HG03108 (cell line): ENCODE data around the gene APOC3.

Experiments used
- ATAC-seq: cut with Tn5 transposase; IDR thresholded peaks from one replicate; pipeline ENCODE4 v1.9.1; 2021; ENCODE audit warnings: moderate library complexity; ENCODE audit not compliant: unreplicated experiment

APOC3 gene

DNA sequence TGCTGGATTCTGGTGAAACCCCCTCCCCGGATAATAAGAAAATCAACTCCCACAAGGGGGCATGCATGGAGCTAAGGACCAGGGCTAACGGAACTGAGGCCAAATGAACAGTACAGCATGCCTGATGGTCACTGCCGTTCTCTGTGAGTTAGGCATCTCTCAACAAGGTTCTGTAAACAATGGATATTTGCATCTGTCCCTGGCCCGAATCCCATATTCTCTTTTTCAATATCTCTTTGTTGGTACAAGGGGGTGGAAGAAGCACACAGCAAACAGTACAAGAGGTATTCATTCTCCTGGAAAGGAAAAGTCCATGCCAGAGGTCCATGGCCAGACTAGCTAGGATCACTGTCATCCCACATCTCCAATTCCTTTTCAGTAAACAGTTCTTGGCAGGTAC, 39.9 kb downstream of the APOC3 start:
- ATAC-seq, result no peak

DNA sequence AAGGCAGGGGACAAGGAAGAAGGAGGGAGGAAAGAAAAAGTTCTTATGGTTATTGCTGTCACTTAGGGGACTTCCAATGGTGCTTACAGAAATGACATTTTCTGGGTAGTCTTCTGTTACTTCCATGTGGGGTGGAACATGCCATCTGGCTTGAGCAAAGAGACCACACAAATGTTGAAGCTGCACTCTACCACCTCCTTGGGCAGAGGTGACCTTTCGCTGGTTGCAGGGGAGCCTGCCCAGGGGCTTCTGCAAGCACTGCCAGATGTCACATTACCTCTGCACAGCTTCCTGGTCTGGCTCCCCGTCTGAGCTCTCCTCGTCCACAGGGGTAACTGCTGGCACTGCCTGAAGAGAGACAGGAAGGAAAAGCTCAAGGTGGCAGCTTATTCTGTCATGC, 40.3 kb downstream of the APOC3 start:
- ATAC-seq, result no peak

DNA sequence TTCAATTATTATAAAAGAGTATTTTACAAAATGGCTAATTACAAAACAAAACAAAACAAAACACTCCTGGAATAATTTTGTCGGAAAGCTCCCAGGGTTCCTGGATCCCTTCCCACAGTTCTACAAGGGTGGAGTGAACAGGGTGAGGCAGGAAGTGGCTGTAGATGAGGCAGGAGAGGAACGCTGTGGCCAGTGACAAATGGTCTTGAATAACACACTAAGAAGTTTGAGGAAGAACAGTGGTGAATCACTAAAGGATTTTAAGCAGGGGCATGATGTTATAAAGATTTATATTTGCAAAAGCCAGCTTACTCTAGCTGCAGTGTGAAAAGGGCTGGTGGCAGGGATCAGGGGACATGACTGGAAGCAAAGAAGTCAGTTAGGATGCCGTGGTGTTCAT, 41.5 kb downstream of the APOC3 start:
- ATAC-seq, result no peak

DNA sequence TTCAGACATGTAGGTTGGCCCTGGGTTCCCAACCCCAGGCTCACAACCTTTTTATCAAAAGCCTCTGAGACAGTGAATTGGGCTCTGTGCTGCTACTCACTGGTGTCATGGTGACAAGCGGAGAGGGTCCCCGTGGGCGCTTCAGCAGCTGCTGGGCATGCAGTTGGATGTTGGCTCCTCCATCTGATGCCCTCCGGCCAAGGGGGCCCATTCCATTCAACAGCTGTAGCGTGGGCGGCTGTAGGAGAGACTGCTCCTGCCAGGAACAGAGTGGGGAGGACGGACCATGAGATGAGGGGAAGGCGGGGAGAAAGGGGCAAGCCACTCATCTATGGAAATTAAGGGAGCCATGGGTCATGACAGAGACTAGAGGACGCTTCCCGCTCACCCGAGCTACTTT, 43.7 kb downstream of the APOC3 start:
- no peak for ATAC-seq

DNA sequence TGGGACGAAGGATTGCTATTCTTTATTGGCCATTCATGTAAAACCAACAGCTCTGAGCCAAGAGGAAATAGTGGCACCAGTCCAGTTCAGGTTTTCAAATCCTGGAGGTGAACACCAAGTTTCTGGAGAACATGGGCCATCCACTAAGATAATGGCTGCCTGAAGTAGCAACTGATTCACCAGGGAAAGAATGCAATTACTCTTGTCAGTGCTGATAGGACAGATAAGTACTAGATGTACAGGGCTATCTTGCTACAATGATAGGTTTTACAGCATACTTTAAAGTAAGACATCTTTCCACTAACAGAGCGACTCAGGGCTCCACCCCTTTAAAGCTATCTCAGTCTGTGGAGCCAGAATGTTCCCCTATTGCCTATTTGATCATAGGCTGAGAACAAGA, 44.5 kb downstream of the APOC3 start:
- ATAC-seq, result no peak

DNA sequence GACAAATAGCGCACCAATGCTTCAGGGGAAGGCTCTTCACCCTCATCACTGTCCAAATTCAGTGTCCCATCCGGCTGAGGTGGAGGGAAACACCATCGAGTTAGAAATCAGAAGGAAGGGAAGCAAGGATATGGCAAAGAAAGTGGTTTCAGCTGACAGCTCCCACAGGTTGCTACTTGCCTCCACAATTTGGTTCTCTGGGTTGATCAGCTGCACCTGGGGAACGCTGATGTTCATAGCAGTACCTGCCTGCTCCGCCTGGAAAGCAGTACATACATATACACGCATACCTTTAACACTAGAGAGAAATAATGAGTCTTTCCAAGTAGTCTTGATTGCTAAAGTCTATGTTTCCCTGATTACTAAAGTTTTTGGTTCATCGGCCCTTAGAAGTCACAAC, 45.5 kb downstream of the APOC3 start:
- no peak for ATAC-seq

DNA sequence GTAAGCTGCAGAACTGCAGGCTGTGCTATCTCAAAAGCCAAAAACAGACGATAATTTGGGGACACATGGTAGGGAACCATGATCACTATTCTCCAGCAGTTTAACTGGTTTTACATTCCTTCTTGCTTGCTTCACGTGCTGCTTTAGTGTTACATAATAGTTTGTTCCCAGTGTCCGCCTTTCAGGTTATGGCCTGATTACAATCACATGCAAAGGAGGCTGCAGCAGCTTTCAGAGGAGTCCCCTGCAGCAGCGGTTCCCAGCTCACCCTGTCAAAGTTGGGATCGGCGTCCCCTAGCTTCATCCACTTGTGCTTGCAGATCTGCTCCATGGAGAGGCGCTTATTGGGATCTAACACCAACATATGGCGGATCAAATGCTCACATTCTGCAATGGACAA, 46.9 kb downstream of the APOC3 start:
- no peak for ATAC-seq

DNA sequence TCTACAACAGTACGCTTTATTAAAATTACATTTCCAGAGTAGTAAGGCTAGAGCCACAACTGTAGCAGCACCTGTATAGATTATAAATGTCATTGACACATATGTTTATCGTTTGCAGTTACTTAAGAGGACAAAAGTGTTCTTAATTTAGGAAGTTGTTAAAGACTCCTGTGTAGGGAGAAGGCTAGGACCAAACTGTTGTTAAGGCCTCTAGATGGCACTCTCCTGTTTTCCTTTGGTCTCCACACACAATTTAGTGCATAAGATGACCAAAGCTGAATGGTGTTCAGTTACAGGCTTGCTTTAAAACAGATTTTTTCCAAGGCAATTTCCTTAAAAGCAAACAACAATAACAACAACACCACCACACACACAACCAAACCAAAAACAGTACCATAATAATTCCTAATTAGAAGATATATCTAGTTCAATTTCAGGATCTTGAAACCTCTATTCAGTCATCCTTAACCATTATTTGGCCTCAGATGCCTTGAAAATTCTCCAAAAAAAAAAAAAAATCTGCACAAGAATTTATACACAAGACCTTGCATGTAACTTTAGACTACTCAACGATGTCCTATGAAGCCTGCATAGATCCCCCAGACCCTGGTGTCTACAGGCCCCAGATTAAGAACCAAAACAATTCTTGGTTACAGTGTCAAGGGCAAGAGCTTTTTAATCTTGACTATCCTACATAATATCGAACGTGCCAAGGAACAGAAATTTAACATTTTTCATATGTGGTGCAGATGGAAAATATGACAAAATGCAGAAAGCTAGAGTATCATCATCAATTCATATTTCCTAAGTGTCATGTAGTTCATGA, 50.3 kb downstream of the APOC3 start:
- no peak for ATAC-seq

DNA sequence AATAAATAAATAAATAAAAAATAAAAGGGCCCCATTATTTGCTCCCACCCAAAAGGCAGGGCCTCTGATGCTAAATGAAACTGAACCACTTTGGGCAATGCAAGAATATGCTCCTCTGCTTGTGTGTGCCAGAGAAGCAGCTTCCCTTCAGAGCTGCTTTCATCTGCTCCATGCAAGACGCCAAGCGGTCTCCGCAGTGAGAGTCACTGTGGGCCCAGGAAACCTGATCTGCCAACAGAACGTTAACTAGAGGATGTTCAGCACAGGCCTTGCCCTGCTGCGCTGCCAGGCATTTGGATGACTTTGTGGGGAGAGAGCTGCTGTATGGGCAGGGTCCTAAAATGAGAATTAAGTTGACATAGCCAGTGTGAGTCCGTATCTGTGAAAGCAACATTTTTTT, 51.4 kb downstream of the APOC3 start:
- no peak for ATAC-seq

DNA sequence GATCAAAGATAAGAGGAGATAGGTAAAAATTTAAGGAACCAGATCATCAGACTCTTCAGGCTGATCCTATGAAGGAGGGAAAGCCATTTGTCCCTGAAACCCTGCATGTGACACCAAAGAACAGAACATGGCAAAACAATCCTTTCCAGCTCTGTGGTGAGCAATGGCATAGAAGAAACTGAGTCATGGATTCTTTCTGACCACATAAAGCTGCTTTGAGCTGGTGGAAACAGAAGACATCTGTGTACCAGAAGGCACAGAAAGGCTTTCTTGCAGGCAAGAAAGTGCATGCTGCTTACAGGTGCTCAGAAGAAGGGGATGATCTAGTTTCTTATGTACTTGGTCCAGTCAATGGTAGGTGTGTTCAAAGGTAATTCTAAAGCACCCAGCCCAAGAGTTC, 52.7 kb downstream of the APOC3 start:
- no peak for ATAC-seq
